Measurements from ENCODE around the gene PTH1R.
A peak's percentile ranks its signal among the peaks of the same experiment; 100 is the strongest.

The PTH1R gene

DNA sequence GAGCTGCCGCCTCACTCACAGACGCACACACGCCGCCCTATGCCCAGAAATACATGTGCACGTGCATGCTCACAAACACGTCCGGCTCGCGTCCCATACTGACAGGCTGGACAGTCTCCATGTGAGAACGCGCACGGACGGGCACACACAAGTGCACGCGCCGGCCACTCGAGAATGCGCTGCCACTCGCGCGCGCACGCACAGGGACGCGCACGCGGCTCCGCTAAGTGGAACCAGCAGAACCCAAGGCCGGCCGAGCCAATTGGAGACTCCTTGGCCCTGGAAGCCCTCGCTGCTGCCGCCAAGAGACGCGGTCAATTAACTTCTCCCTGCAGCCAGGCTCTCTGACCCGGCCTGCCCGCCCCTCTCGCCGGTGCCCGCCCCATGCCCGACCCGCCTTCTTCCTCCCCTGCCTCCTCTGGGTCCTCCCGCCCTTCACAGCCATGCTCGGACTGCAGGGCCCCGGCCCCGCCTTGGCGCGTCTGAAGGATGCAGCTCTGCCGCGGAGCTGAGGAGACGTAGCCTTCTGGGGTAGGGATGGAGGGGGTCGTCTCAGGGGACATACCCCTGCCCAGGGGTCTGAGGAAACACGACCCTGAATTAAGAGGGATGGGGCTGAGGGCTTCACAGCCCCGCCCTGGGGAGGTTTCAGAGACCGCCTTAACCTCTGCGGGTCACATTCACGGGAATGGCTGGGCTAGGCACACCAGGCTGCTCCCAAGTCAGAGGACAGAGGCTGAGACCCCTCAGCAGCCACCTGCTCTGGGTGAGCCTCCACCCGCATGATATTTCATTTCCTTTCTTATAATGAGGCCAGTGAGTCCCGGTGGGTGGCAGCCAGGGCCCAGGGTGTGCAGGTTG lies 15.0 kb downstream of the PTH1R start:
- intact Hi-C loops (cut with DNase I): no loop called here
- peak; percentile 48 to 87 (median 70) for DNase-seq

DNA sequence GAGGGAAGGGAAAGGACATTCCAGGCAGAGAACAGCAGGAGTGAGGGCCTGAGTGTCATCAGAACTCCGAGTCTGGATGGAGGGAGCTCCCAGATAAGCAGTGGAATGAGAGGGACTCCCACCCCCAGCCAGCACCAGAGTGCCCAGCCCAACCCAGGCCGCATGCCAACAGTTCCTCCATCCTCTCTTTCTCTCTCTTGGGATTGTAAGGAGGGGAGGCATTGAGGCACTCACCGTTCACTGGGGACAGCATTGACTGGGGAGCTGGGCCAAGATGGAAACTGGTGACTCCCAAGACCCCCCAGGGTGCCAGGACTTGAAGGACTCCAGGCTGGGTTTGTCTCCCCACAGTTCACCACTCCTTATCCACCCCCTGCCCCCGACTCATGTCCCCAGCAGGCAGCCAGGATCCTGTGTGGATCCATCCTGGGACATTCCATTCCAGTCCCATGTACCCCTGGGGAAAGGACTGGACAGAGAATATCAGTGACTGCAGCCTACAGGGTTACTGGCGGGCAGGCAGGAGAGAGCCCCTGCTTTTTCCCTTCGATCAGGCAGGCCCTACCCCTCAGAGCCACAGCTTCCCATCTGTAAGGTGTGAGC lies 15.7 kb downstream of the PTH1R start:
- DNase-seq: no peak
- intact Hi-C loops (cut with DNase I): no loop called here

DNA sequence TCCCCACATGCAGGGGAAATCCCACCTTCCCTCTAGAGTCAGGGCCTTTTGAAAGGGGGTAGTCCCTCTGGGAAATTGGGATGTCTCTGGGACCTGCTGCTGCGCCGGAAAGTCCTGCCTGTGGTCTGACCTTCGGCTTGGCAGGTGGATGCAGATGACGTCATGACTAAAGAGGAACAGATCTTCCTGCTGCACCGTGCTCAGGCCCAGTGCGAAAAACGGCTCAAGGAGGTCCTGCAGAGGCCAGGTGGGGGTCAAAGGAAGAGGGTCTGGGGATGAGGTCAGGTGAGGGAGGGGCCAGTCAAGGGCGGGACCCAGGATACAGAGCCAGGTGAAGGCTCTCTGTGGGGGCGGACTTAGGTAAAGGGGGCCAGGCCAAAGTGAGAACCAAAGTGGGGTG lies 16.2 kb downstream of the PTH1R start:
- intact Hi-C loops (cut with DNase I): no loop called here
- no peak for DNase-seq

DNA sequence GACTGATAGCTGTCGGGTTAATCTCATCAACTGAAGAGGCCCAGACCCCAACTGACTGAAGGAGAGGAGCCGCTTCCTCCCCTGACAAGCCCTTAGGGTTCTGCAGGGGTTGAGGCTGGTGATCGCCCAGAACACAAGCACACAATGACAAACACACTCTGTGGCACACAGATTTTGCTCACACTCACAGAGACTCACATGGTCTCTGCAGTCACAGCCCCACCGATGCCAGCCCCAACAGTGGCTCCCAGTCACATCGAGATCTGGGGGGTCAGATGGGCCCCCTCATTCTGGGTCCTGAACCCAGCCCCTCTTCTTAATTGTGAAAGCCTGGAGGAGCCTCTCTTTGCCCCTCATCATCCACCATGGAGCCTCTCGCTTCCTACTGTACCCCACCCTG lies 16.7 kb downstream of the PTH1R start:
- no peak for DNase-seq
- intact Hi-C loops (cut with DNase I): no loop called here

DNA sequence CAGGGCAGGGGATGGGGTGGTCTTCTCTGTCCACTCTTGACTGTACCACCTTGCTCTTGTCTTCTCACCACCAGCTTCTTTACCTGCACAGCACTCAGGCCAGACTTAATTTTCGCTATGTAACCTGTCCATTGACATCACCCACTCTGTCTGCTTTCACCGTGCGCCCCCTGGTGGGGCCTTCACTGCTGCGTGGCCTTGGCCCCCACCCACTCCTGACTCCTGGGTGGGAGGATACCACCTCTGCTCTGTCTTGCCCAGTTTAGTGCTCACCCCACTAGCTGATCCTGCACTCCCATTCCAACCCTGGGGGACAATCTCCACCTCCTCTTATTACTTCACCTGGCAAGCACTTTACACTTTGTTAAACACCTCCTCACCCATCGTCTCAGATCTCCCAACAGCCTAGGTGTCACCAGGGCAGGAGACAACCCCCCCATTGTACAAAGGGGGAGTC lies 17.7 kb downstream of the PTH1R start:
- intact Hi-C loops (cut with DNase I): no loop called here

DNA sequence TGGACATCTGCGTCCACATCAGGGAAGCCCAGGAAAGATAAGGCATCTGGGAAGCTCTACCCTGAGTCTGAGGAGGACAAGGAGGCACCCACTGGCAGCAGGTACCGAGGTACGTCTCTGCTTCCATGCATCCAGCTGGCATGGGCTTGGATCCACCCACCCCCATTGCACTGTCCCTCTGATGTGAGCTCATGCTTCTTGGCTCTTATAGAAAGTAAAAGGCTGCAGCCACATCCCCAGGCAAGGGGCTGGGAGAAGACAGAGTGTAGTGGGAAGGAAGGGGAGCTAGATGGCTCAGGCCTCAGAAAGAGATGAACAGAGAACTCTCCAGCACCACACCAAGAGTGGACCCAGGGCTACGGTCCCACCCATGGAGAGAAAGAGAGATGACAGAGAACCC lies 18.2 kb downstream of the PTH1R start:
- DNase-seq: no peak
- intact Hi-C loops (cut with DNase I): no loop called here

More for the DNA sequence above, 17.7 kb downstream of the PTH1R start:
- peak in 39 of 42 donors; percentile 39 to 87 (median 65) for DNase-seq

DNA sequence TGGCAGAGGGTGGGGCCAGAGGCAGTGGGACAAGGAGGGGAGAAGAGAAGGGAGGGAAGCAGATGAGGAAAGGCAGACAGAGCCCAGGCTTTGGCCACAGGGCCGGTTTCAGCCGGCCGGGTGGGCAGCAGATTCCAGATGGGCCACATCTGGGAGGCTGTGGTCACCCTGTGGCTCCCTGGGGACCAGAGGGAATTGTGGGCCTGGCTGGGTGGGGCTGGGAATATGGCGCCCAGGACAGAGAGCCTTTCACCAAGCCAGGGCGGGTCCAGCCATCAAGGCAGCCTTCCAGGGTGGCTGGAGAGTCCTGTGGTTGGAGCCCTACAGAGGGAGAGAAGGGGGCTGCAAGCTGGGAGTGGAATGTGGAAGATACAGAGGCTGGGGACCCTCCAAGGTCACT lies 18.9 kb downstream of the PTH1R start:
- no peak for DNase-seq
- intact Hi-C loops (cut with DNase I): no loop called here

DNA sequence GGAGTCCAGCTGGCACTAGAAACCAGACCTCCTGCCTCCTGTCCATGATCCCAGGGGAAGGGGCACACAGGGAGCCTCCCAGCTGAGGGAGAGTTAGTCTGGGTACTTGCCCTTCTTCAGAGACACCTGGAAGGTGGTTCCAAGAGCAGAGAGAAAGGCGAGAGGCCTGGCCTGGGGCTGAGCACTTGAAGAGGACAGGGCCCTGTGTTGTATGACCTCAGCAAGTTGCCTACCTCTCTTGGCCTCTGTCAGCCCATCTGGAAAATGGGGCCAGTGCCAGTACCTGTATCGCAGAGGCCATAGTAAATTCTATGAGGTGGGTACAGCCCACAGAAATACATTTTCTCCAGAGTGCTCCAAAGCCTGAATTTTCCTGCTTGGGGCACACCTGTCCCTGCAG lies 19.5 kb downstream of the PTH1R start:
- DNase-seq: no peak
- intact Hi-C loops (cut with DNase I): no loop called here

DNA sequence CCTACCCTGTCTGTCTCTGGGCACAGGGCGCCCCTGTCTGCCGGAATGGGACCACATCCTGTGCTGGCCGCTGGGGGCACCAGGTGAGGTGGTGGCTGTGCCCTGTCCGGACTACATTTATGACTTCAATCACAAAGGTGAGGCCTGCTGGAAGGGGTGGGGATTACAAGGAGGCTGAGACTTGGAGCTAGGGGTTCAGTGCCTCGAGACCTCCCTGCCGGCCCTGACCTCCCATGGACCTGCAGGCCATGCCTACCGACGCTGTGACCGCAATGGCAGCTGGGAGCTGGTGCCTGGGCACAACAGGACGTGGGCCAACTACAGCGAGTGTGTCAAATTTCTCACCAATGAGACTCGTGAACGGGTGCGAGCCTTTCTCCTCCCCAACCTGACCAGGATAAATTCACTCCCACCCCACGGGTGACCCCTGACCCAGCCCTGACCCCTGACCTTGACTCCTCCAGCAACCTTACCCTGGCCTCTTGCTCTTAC lies 20.4 kb downstream of the PTH1R start:
- DNase-seq: no peak
- intact Hi-C loops (cut with DNase I): no loop called here

DNA sequence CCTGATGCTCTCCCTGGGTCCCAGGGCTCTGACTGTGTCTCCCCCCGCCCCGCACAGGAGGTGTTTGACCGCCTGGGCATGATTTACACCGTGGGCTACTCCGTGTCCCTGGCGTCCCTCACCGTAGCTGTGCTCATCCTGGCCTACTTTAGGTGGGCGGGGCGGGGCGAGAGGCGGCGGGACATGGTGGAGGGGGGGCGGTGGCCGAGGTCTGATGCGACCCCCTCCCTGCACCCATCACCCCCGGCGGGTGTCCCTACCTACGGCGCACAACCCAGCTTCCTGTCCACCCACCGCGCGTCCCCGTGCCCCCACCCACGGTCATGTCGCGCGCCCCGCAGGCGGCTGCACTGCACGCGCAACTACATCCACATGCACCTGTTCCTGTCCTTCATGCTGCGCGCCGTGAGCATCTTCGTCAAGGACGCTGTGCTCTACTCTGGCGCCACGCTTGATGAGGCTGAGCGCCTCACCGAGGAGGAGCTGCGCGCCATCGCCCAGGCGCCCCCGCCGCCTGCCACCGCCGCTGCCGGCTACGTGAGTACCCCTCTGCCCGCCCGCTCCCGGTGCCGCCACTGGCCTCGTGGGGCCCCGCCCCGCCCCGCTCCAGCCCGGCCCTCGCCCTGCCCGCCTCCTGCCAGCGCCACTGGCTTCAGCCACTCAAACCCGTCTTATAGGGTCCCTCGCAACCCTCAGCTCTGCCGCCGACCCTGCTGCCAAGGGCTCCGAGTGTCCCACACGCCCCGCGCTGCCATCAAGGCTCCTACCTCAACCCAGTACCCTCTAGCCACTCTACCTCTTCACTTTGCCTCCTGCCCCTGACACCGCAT lies 21.0 kb downstream of the PTH1R start:
- DNase-seq: peak in 10 of 42 donors; percentile 21 to 47 (median 41)
- intact Hi-C loops (cut with DNase I): no loop called here

DNA sequence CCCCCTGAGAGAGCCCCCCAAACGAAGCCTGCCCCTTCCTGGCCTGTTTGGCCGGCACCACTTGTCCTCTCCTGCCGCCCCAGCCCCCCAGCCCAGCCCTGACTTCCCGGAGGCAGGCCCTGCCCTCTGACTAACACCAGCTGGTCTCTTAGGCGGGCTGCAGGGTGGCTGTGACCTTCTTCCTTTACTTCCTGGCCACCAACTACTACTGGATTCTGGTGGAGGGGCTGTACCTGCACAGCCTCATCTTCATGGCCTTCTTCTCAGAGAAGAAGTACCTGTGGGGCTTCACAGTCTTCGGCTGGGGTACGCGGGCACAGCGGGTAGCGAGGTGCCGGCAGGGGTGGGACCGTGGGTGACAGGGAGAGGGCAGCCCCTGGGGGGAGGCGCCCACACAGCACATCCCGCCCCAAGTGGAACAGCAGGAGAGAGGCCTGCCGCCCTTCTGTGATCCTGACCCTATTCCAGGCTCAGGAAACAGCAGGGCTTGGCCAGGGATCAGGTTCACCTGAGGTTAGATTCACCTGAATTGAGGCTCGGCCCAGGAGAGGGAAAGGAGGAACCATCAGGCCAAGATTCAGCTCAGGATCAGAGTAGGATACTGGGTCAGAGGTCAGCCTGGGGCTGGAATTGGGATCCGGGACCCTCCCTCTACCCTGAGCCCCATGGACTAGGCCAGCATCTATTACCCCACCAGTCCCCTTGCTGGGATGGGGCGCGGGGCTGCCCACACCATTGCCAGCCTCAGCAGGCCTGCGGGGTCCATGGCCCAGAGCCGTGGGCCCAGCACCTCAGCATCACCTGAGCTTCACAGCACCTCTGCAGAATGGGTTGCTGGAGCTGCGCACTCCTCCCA lies 21.9 kb downstream of the PTH1R start:
- intact Hi-C loops (cut with DNase I): no loop called here
- no peak for DNase-seq

DNA sequence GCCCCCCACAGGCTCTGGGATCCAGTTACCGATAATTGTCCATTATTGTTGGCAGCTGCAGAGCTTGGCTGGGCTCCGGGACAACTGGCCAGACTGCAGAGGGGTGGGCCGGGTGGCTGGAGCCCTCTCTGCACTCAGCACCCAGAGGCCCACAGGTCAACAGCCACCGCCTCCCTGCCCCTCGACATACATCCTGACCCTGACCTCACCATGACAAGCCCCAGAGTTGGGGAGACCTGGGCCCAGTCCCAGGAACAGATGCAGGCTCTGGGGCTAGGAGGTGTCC lies 22.4 kb downstream of the PTH1R start:
- intact Hi-C loops (cut with DNase I): no loop called here
- peak in 29 of 42 donors; percentile 16 to 74 (median 55) for DNase-seq

DNA sequence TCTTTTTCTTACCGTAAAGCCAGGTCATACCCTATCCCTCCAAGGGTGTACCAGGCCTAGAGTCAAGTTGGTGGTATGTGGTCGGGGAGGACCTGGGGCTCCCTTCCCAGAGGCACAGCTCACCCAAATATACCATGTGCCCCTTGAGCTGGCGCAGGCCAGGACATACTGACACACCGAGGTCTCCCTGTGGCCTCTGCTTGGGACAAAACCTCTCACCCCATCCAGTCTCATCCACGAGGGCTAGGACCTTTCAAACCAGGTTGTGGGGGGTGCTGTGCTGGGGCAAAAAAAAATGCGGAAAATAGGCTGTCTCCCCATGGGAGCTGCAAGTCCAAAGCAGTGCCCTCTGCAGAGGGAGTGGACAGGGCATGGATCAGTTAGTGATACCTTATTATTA lies 22.8 kb downstream of the PTH1R start:
- DNase-seq: no peak
- intact Hi-C loops (cut with DNase I): no loop called here

DNA sequence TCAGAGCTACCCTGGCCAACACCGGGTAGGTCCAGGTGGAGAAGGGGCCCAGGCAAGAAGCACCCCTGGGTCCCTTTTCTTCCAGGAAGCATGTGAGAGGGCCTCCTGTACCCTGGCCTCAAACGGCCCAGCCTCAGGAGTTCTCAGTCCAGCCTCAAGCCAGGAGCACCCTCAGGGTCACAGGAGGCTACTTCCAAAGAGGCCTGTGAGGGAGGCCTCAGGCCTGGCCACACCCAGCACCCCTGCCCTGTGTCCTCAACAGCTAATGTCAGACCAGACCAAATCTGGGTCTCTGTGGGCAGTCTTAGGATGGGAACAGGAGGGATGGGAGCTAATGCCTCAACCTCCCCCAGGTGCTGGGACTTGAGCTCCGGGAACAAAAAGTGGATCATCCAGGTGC lies 23.5 kb downstream of the PTH1R start:
- no peak for DNase-seq
- intact Hi-C loops (cut with DNase I): no loop called here

DNA sequence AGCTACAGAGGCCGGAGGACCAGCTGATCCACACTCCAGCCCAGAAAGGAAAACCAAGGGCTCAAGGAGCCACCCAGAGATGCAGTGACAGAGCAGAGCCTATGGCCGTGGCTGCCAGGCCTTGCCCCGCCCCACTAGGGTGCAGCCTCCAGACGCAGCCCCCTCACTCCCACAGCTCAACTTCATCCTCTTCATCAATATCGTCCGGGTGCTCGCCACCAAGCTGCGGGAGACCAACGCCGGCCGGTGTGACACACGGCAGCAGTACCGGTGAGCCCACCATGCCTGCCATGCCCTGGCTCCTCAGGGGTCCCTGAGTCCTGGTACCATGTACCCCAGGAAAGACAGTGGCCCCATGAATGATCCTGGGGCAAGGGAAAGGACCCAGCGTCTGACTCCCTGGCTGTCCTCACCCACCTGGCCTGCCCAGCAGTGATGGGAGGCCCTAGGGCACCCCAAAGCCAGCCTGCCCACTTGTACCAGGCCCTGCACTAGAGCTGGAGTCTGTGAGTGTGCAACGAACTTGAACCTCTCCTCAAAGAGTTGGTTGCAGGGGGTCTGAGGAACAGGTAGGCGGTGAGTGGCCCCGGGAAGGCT lies 24.2 kb downstream of the PTH1R start:
- no peak for DNase-seq
- intact Hi-C loops (cut with DNase I): no loop called here

DNA sequence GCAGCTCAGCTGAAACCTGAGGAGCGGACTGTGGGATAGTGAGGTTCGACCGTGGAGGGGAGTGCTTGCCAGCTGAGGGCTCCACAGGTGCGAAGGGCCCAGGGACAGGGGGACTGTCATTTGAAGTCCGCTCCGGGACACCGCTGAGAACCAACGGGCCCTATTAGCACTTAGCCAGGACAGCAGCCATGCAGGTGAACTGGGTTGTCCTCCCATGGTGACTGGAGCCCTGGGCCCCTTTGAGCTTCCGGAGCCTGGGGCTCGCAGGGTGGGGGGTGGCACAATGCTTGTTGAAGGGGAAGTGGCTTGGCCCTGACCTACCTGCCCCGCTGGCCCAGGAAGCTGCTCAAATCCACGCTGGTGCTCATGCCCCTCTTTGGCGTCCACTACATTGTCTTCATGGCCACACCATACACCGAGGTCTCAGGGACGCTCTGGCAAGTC lies 24.7 kb downstream of the PTH1R start:
- DNase-seq: no peak
- intact Hi-C loops (cut with DNase I): no loop called here

DNA sequence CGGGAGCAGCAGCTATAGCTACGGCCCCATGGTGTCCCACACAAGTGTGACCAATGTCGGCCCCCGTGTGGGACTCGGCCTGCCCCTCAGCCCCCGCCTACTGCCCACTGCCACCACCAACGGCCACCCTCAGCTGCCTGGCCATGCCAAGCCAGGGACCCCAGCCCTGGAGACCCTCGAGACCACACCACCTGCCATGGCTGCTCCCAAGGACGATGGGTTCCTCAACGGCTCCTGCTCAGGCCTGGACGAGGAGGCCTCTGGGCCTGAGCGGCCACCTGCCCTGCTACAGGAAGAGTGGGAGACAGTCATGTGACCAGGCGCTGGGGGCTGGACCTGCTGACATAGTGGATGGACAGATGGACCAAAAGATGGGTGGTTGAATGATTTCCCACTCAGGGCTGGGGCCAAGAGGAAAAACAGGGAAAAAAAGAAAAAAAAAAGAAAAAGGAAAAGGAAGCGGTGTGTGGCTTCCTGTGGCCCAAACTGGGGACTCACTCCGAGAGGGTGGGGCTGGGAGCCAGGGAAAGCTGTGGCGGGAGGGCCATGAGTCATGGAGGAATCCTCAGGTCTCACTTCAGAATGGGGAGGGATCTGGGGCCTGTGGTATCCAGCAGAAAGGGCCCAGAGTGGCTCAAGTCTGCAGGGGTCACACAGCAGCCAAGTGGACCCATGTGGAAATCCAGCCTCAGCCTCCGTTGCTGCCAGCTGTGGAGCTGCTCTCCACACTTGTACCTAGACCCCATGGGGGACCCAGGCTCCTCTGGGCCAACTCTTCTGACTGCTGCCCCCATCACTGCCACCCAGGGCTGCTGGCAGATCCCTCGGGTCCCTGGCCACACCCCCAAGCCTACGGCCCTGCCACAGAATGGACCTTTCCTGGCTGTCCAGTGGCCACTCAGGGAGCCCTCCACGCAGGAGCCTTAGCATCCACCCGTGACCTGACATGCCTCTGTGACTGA lies 26.1 kb downstream of the PTH1R start:
- intact Hi-C loops (cut with DNase I): no loop called here
- DNase-seq: no peak

Data from head of caudate nucleus (tissue), 42 donors.